Neural progenitor cell (in vitro differentiated cells): Measurements from ENCODE around the gene P2RX7. TPM values are rescaled to one million over a fixed set of nuclear protein-coding genes. Genes with fewer than 3 reads are reported as not detected.

Experiments
- DNase-seq: peaks from one replicate; pipeline ENCODE4 v3.0.0-alpha.2; 2016; ENCODE audit warnings: low spot score
- H2AFZ ChIP-seq: fragments of 200-600 bp; sonication (generic); replicated peaks from 2 replicates; pipeline ENCODE4 v1.6.1; 2016; ENCODE audit warnings: antibody characterized with exemption
- H3F3A ChIP-seq: fragments of 200-600 bp; sonication (generic); 2 replicates; pipeline ENCODE4 v1.6.1; 2016; ENCODE audit warnings: antibody characterized with exemption, low read depth
- H3K27ac ChIP-seq: fragments of 200-600 bp; sonication (generic); 2 replicates; pipeline ENCODE4 v1.5.1; 2016; ENCODE audit warnings: mild to moderate bottlenecking
- H3K27me3 ChIP-seq: fragments of 200-600 bp; sonication (generic); 2 replicates; pipeline ENCODE4 v1.6.1; 2016; ENCODE audit warnings: mild to moderate bottlenecking, moderate library complexity
- H3K36me3 ChIP-seq: fragments of 200-600 bp; sonication (generic); 2 replicates; pipeline ENCODE4 v1.5.1; 2016
- H3K4me1 ChIP-seq: fragments of 200-600 bp; sonication (generic); 2 replicates; pipeline ENCODE4 v1.6.1; 2016; ENCODE audit warnings: mixed run types
- H3K4me2 ChIP-seq: fragments of 200-600 bp; sonication (generic); 2 replicates; pipeline ENCODE4 v1.6.1; 2016
- H3K4me3 ChIP-seq: fragments of 200-600 bp; sonication (generic); 2 replicates; pipeline ENCODE4 v1.5.1; 2016
- H3K79me2 ChIP-seq: fragments of 200-600 bp; sonication (generic); 2 replicates; pipeline ENCODE4 v1.6.1; 2016; ENCODE audit warnings: low read depth
- H3K9ac ChIP-seq: fragments of 200-600 bp; sonication (generic); 2 replicates; pipeline ENCODE4 v1.6.1; 2016
- H3K9me3 ChIP-seq: fragments of 200-600 bp; sonication (generic); 2 replicates; pipeline ENCODE4 v1.5.1; 2016; ENCODE audit warnings: low read depth
- H4K20me1 ChIP-seq: fragments of 200-600 bp; sonication (generic); 2 replicates; pipeline ENCODE4 v1.6.1; 2016; ENCODE audit warnings: low read depth
- H3K27ac Mint-ChIP-seq: 3 replicates; pipeline ENCODE4 v1.8.0; 2021; ENCODE audit warnings: mixed read lengths
- H3K27me3 Mint-ChIP-seq: 2 replicates; pipeline ENCODE4 v1.8.0; 2022; ENCODE audit warnings: low read depth, mild to moderate bottlenecking, inconsistent platforms, moderate library complexity, mixed read lengths; ENCODE audit not compliant: insufficient read depth
- H3K36me3 Mint-ChIP-seq: 3 replicates; pipeline ENCODE4 v1.8.0; 2021; ENCODE audit warnings: mixed read lengths
- H3K4me1 Mint-ChIP-seq: 3 replicates; pipeline ENCODE4 v1.8.0; 2021; ENCODE audit warnings: mixed read lengths
- H3K4me3 Mint-ChIP-seq: 3 replicates; pipeline ENCODE4 v1.8.0; 2021; ENCODE audit warnings: mild to moderate bottlenecking, moderate library complexity, mixed read lengths
- H3K9me3 Mint-ChIP-seq: 3 replicates; pipeline ENCODE4 v1.8.0; 2020; ENCODE audit warnings: mixed read lengths
- CTCF ChIP-seq: fragments of 200-600 bp; sonication (generic); IDR thresholded peaks from 2 replicates; pipeline ENCODE4 v1.5.1; 2017; ENCODE audit warnings: antibody characterized with exemption, mild to moderate bottlenecking
- EZH2 ChIP-seq: fragments of 200-600 bp; sonication (generic); IDR thresholded peaks from 2 replicates; pipeline ENCODE4 v1.6.1; 2017; ENCODE audit warnings: antibody characterized with exemption, mild to moderate bottlenecking, moderate library complexity
- EZH2phosphoT487 ChIP-seq: fragments of 200-600 bp; sonication (generic); IDR thresholded peaks from 2 replicates; pipeline ENCODE4 v1.6.1; 2017; ENCODE audit warnings: antibody characterized with exemption
- total RNA-seq: library from RNA; depleted of rRNA; stranded (reverse); fragments of >200 nt; gene quantifications from 2 replicates; pipeline ENCODE4 v1.2.3, GENCODE V29; 2015; ENCODE audit warnings: low replicate concordance

Gene P2RX7
- total RNA-seq, 1 donor from 2014 or later = 0.71 TPM

GRCh38 chr12:121130866-121131373, 1.8 kb upstream of the P2RX7 start:
- H3K9me3 Mint-ChIP-seq = no peaks in the 10 kb centered on the region
- H3K27ac ChIP-seq = no peak overlapping the region
- no peaks in the 10 kb centered on the region for H4K20me1 ChIP-seq
- H3K27me3 Mint-ChIP-seq = peaks cover 4% of the 10 kb centered on the region
- no peak overlapping the region for H3K9ac ChIP-seq
- no peaks in the 10 kb centered on the region for H3K36me3 ChIP-seq
- no peaks in the 10 kb centered on the region for H3K27me3 ChIP-seq
- H2AFZ ChIP-seq = no peak overlapping the region
- H3K4me1 Mint-ChIP-seq = peaks cover 12% of the 10 kb centered on the region
- no peak overlapping the region for H3K4me2 ChIP-seq
- no peak overlapping the region for H3K27ac Mint-ChIP-seq
- no peaks in the 10 kb centered on the region for H3K9me3 ChIP-seq
- H3F3A ChIP-seq = no peaks in the 10 kb centered on the region
- no peak for TF ChIP-seq EZH2
- no peak for TF ChIP-seq CTCF
- TF ChIP-seq EZH2phosphoT487 = no peak
- no peak overlapping the region for H3K4me3 Mint-ChIP-seq
- no peaks in the 10 kb centered on the region for H3K36me3 Mint-ChIP-seq
- peaks cover 8% of the 10 kb centered on the region for H3K4me1 ChIP-seq
- H3K4me3 ChIP-seq = no peak overlapping the region
- H3K79me2 ChIP-seq = no peaks in the 10 kb centered on the region
- DNase-seq = no peak

GRCh38 chr12:121131941-121132341, 735 bp upstream of the P2RX7 start:
- no peak for DNase-seq
- Mint-ChIP-seq H3K27ac (no peak overlapping the region), H3K9me3 (no peaks in the 10 kb centered on the region), H3K4me3 (no peak overlapping the region), H3K27me3 (peaks cover 4% of the 10 kb centered on the region), H3K4me1 (peaks cover 12% of the 10 kb centered on the region), H3K36me3 (no peaks in the 10 kb centered on the region)
- Histone ChIP-seq H3F3A (no peaks in the 10 kb centered on the region), H3K4me3 (no peak overlapping the region), H3K79me2 (no peaks in the 10 kb centered on the region), H3K9ac (no peak overlapping the region), H3K27me3 (no peaks in the 10 kb centered on the region), H3K4me1 (peaks cover 8% of the 10 kb centered on the region), H4K20me1 (no peaks in the 10 kb centered on the region), H3K36me3 (no peaks in the 10 kb centered on the region), H3K4me2 (no peak overlapping the region), H3K27ac (no peak overlapping the region), H2AFZ (no peak overlapping the region), H3K9me3 (no peaks in the 10 kb centered on the region)
- TF ChIP-seq EZH2 (no peak), CTCF (no peak), EZH2phosphoT487 (no peak)

- no peak for TF ChIP-seq CTCF
- no peak for TF ChIP-seq EZH2
- TF ChIP-seq EZH2phosphoT487 = no peak
- no peaks in the 10 kb centered on the region for H3K9me3 Mint-ChIP-seq
- Histone ChIP-seq H3K9ac (no peak overlapping the region), H2AFZ (no peak overlapping the region), H3K79me2 (no peaks in the 10 kb centered on the region), H3K4me2 (no peak overlapping the region), H3K9me3 (no peaks in the 10 kb centered on the region), H3K4me3 (no peak overlapping the region), H3K4me1 (peaks cover 8% of the 10 kb centered on the region), H3F3A (no peaks in the 10 kb centered on the region), H3K27ac (no peak overlapping the region), H3K27me3 (no peaks in the 10 kb centered on the region), H3K36me3 (no peaks in the 10 kb centered on the region), H4K20me1 (no peaks in the 10 kb centered on the region)
- H3K27me3 Mint-ChIP-seq = peaks cover 4% of the 10 kb centered on the region
- H3K36me3 Mint-ChIP-seq = no peaks in the 10 kb centered on the region
- DNase-seq = no peak
- H3K27ac Mint-ChIP-seq = no peak overlapping the region
- H3K4me3 Mint-ChIP-seq = no peak overlapping the region
- H3K4me1 Mint-ChIP-seq = peaks cover 12% of the 10 kb centered on the region
These were observed 1.2 kb downstream of the P2RX7 start for GRCh38 chr12:121133838-121134237.
